ENCODE data around the gene BLM.

Gene BLM

DNA sequence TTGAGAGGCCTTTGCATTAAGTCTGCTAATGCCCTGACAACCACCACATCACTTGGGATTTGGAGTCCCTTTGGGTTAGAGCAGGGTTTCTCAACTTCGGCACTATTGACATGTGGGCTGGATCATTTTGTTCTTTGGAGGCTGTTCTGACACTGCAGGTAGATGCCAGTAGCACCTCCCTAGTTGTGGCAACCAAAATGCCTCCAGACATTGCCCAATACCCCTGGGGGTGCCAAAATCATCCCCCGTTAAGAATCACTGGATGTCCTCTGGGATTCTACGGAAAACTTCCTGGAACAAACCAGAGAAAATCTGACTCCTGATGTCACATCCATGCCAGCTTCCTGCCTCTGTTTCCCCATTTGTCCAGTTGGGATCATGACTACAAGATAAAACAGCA, 37.2 kb upstream of the BLM start:
- Histone ChIP-seq H3K4me2 (ENCODE audit: low read depth, low read length, poor library complexity, severe bottlenecking) (no peak overlapping the region), H3K79me2 (ENCODE audit: insufficient read depth, low read length) (no peaks in the 10 kb centered on the region), H4K20me1 (ENCODE audit: insufficient read depth, low read length, poor library complexity, severe bottlenecking) (no peaks in the 10 kb centered on the region), H3K36me3 (ENCODE audit: insufficient read depth, low read length) (no peaks in the 10 kb centered on the region), H3K27me3 (ENCODE audit: insufficient read depth, low read length, poor library complexity, severe bottlenecking) (no peaks in the 10 kb centered on the region), H3K4me3 (ENCODE audit: low read length, poor library complexity, severe bottlenecking) (no peak overlapping the region), H3K9me3 (ENCODE audit: insufficient read depth, low read depth, low read length) (no peaks in the 10 kb centered on the region), H3K9ac (ENCODE audit: low read depth, low read length, poor library complexity, severe bottlenecking) (no peak overlapping the region), H3K4me1 (ENCODE audit: insufficient read depth, low read length, poor library complexity, severe bottlenecking) (peaks cover 6% of the 10 kb centered on the region), H2AFZ (ENCODE audit: low read length) (no peak overlapping the region), H3F3A (ENCODE audit: low read depth) (no peaks in the 10 kb centered on the region), H3K9me2 (replicated peaks; ENCODE audit: low read depth, low read length) (no peaks in the 10 kb centered on the region)
- no peak for TF ChIP-seq EZH2phosphoT487 (IDR thresholded peaks at IDR 0.05; ENCODE audit: borderline replicate concordance)

DNA sequence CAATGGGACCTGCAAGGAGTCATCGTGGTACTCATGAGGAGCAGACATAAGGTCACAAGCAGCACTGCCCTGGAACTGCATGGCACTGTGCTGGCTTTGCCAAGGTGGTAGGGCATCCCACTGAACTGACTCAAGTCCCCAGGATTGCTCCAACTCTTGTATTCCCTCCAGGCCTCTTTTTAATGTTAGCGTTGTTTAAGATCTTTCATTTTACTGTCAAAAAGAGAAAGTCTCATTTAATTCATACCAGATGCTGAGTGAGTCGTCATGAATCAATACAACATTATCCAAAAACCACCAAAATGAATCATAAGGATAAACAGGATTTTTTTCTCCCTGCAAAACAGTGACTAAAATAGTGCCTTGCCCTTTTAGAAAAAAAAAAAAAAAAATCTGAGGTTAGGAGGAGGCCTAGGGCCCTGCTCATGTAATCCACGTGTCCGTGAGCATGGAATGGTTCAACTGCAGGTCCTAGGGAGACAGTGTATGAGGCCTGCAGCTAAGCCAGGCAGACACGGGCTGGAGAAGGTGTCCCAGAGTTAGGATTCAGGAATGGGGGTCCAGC, 36.7 kb upstream of the BLM start:
- no peak for TF ChIP-seq EZH2phosphoT487 (IDR thresholded peaks at IDR 0.05; ENCODE audit: borderline replicate concordance)
- TF ChIP-seq, protein P1, sequence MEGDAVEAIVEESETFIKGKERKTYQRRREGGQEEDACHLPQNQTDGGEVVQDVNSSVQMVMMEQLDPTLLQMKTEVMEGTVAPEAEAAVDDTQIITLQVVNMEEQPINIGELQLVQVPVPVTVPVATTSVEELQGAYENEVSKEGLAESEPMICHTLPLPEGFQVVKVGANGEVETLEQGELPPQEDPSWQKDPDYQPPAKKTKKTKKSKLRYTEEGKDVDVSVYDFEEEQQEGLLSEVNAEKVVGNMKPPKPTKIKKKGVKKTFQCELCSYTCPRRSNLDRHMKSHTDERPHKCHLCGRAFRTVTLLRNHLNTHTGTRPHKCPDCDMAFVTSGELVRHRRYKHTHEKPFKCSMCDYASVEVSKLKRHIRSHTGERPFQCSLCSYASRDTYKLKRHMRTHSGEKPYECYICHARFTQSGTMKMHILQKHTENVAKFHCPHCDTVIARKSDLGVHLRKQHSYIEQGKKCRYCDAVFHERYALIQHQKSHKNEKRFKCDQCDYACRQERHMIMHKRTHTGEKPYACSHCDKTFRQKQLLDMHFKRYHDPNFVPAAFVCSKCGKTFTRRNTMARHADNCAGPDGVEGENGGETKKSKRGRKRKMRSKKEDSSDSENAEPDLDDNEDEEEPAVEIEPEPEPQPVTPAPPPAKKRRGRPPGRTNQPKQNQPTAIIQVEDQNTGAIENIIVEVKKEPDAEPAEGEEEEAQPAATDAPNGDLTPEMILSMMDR (conservative IDR thresholded peaks at IDR 0.05; ENCODE audit: low read length), result no peak
- Histone ChIP-seq H3K9ac (ENCODE audit: low read depth, low read length, poor library complexity, severe bottlenecking) (no peak overlapping the region), H3K4me2 (ENCODE audit: low read depth, low read length, poor library complexity, severe bottlenecking) (no peak overlapping the region)

DNA sequence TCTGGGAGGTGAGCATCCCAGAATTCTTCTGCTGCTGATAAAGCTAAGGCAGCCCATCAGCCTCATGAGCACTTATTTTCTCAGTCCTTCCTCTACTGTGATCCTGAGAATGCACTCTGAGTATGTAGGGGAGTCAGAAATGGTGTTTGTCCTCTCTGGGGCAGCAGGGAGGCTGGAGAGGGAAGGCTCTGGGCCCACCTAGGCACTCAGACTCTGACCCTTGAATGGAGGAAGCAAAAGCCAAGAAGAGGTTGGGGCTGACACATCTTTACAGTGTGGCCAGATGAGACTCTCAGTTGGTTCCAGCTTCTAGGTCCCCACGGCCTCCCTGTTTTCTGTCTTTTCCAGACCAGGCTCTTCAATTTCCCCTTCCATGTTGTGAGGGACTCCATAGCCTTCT, 36.1 kb upstream of the BLM start:
- Histone ChIP-seq H3K4me1 (ENCODE audit: insufficient read depth, low read length, poor library complexity, severe bottlenecking) (peaks cover 17% of the 10 kb centered on the region), H3K4me3 (ENCODE audit: low read length, poor library complexity, severe bottlenecking) (no peak overlapping the region), H3K79me2 (ENCODE audit: insufficient read depth, low read length) (no peaks in the 10 kb centered on the region), H2AFZ (ENCODE audit: low read length) (no peak overlapping the region), H3K36me3 (ENCODE audit: insufficient read depth, low read length) (no peaks in the 10 kb centered on the region), H3K9me3 (ENCODE audit: insufficient read depth, low read depth, low read length) (no peaks in the 10 kb centered on the region), H3K9ac (ENCODE audit: low read depth, low read length, poor library complexity, severe bottlenecking) (no peak overlapping the region), H3K27me3 (ENCODE audit: insufficient read depth, low read length, poor library complexity, severe bottlenecking) (no peaks in the 10 kb centered on the region), H3F3A (ENCODE audit: low read depth) (no peaks in the 10 kb centered on the region), H3K4me2 (ENCODE audit: low read depth, low read length, poor library complexity, severe bottlenecking) (no peak overlapping the region), H3K9me2 (replicated peaks; ENCODE audit: low read depth, low read length) (no peaks in the 10 kb centered on the region), H4K20me1 (ENCODE audit: insufficient read depth, low read length, poor library complexity, severe bottlenecking) (no peaks in the 10 kb centered on the region)
- no peak for TF ChIP-seq EZH2phosphoT487 (IDR thresholded peaks at IDR 0.05; ENCODE audit: borderline replicate concordance)
- TF ChIP-seq, protein P1 (conservative IDR thresholded peaks at IDR 0.05; ENCODE audit: low read length), result no peak

More for the DNA sequence above, 36.7 kb upstream of the BLM start:
- Histone ChIP-seq H2AFZ (ENCODE audit: low read length) (no peak overlapping the region), H3K4me3 (ENCODE audit: low read length, poor library complexity, severe bottlenecking) (no peak overlapping the region), H4K20me1 (ENCODE audit: insufficient read depth, low read length, poor library complexity, severe bottlenecking) (no peaks in the 10 kb centered on the region), H3K79me2 (ENCODE audit: insufficient read depth, low read length) (no peaks in the 10 kb centered on the region), H3K4me1 (ENCODE audit: insufficient read depth, low read length, poor library complexity, severe bottlenecking) (peaks cover 11% of the 10 kb centered on the region), H3K36me3 (ENCODE audit: insufficient read depth, low read length) (no peaks in the 10 kb centered on the region), H3K9me2 (replicated peaks; ENCODE audit: low read depth, low read length) (no peaks in the 10 kb centered on the region), H3K27me3 (ENCODE audit: insufficient read depth, low read length, poor library complexity, severe bottlenecking) (no peaks in the 10 kb centered on the region), H3F3A (ENCODE audit: low read depth) (no peaks in the 10 kb centered on the region), H3K9me3 (ENCODE audit: insufficient read depth, low read depth, low read length) (no peaks in the 10 kb centered on the region)

DNA sequence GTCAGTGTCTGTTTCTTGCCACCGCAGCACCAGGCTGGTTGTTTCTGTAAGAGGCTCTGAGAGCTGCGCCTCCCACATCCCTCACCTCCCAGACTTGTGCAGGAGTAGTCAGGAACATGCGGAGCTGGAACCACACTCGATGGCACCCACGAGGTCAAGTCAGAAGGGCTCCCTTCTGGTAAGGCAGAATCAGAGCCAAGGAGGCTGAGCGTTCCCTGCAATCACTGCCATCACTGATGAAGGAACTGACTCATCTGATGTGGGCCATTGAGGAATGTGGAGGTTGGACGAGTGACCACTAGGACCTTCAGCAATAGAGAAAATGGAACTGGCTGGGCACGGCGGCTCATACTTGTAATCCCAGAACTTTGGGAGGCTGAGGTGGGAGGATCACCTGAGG, 35.7 kb upstream of the BLM start:
- no peaks in the 10 kb centered on the region for H4K20me1 ChIP-seq (ENCODE audit: insufficient read depth, low read length, poor library complexity, severe bottlenecking)
- no peak overlapping the region for H3K9ac ChIP-seq (ENCODE audit: low read depth, low read length, poor library complexity, severe bottlenecking)
- no peaks in the 10 kb centered on the region for H3K9me3 ChIP-seq (ENCODE audit: insufficient read depth, low read depth, low read length)
- no peaks in the 10 kb centered on the region for H3K36me3 ChIP-seq (ENCODE audit: insufficient read depth, low read length)
- no peaks in the 10 kb centered on the region for H3K27me3 ChIP-seq (ENCODE audit: insufficient read depth, low read length, poor library complexity, severe bottlenecking)
- no peak overlapping the region for H3K4me2 ChIP-seq (ENCODE audit: low read depth, low read length, poor library complexity, severe bottlenecking)
- H3K9me2 ChIP-seq (replicated peaks; ENCODE audit: low read depth, low read length), result no peaks in the 10 kb centered on the region
- 0 out of 2 replicates have a peak, but pooled peaks cover 2% of the 10 kb centered on the region for H3F3A ChIP-seq (ENCODE audit: low read depth)
- peaks cover 21% of the 10 kb centered on the region for H3K4me1 ChIP-seq (ENCODE audit: insufficient read depth, low read length, poor library complexity, severe bottlenecking)
- TF ChIP-seq, protein P1 (conservative IDR thresholded peaks at IDR 0.05; ENCODE audit: low read length), result no peak
- TF ChIP-seq EZH2phosphoT487 (IDR thresholded peaks at IDR 0.05; ENCODE audit: borderline replicate concordance), result no peak
- no peak overlapping the region for H3K4me3 ChIP-seq (ENCODE audit: low read length, poor library complexity, severe bottlenecking)
- no peaks in the 10 kb centered on the region for H3K79me2 ChIP-seq (ENCODE audit: insufficient read depth, low read length)
- no peak overlapping the region for H2AFZ ChIP-seq (ENCODE audit: low read length)
